Chondrocyte (in vitro differentiated cells): ENCODE measurements around the gene SEZ6. TPM values are rescaled to one million over a fixed set of nuclear protein-coding genes. Genes with fewer than 3 reads are reported as not detected.

Source experiments
- DNase-seq: peaks from one replicate; pipeline ENCODE4 v3.0.0; 2021; ENCODE audit warnings: mixed read lengths, low spot score
- H3K27ac Mint-ChIP-seq: one replicate; pipeline ENCODE4 v1.8.0; 2021; ENCODE audit warnings: mild to moderate bottlenecking, moderate library complexity, mixed read lengths; ENCODE audit not compliant: unreplicated experiment
- H3K27me3 Mint-ChIP-seq: 2 replicates; pipeline ENCODE4 v1.8.0; 2021; ENCODE audit warnings: low read depth, mixed read lengths
- H3K36me3 Mint-ChIP-seq: 2 replicates; pipeline ENCODE4 v1.8.0; 2021; ENCODE audit warnings: low read depth, mixed read lengths
- H3K4me1 Mint-ChIP-seq: 2 replicates; pipeline ENCODE4 v1.8.0; 2021; ENCODE audit warnings: low read depth, mild to moderate bottlenecking, mixed read lengths
- H3K4me3 Mint-ChIP-seq: one replicate; pipeline ENCODE4 v1.8.0; 2021; ENCODE audit warnings: mild to moderate bottlenecking, moderate library complexity, mixed read lengths; ENCODE audit not compliant: unreplicated experiment
- H3K9me3 Mint-ChIP-seq: 2 replicates; pipeline ENCODE4 v1.8.0; 2021; ENCODE audit warnings: low read depth, mixed read lengths
- CTCF ChIP-seq: fragments of 200-600 bp; sonication (generic); IDR thresholded peaks from 2 replicates; pipeline ENCODE4 v1.5.0; 2021; ENCODE audit warnings: antibody characterized with exemption, mild to moderate bottlenecking, moderate library complexity
- total RNA-seq: library from RNA; stranded (reverse); gene quantifications from 3 replicates; pipeline ENCODE4 v1.2.1, GENCODE V29; 2021

The SEZ6 gene
- total RNA-seq, 1 donor from 2014 or later = 0.35 TPM

GRCh38 chr17:28993645-28994426 lies 12.0 kb downstream of the SEZ6 start:
- H3K27me3 Mint-ChIP-seq = peaks cover 22% of the 10 kb centered on the region
- H3K4me1 Mint-ChIP-seq = no peaks in the 10 kb centered on the region
- no peaks in the 10 kb centered on the region for H3K36me3 Mint-ChIP-seq
- H3K9me3 Mint-ChIP-seq = no peaks in the 10 kb centered on the region
- H3K27ac Mint-ChIP-seq = no peak overlapping the region
- no peak for DNase-seq
- no peak overlapping the region for H3K4me3 Mint-ChIP-seq
- TF ChIP-seq CTCF = no peak

GRCh38 chr17:28992625-28993600 lies 12.9 kb downstream of the SEZ6 start:
- no peak for DNase-seq
- H3K27me3 Mint-ChIP-seq = peaks cover 21% of the 10 kb centered on the region

GRCh38 chr17:28992185-28992584 lies 13.6 kb downstream of the SEZ6 start:
- Mint-ChIP-seq H3K36me3 (no peaks in the 10 kb centered on the region), H3K4me1 (no peaks in the 10 kb centered on the region), H3K27me3 (peaks cover 20% of the 10 kb centered on the region), H3K27ac (no peak overlapping the region), H3K4me3 (no peak overlapping the region), H3K9me3 (no peaks in the 10 kb centered on the region)
- no peak for DNase-seq
- TF ChIP-seq CTCF = no peak

More at GRCh38 chr17:28992625-28993600, 12.9 kb downstream of the SEZ6 start:
- Mint-ChIP-seq H3K4me1 (no peaks in the 10 kb centered on the region), H3K36me3 (no peaks in the 10 kb centered on the region), H3K4me3 (no peak overlapping the region), H3K9me3 (no peaks in the 10 kb centered on the region), H3K27ac (no peak overlapping the region)
- TF ChIP-seq CTCF = no peak

- TF ChIP-seq CTCF = no peak
- no peak overlapping the region for H3K4me3 Mint-ChIP-seq
- no peak overlapping the region for H3K27ac Mint-ChIP-seq
- H3K27me3 Mint-ChIP-seq = peaks cover 19% of the 10 kb centered on the region
- H3K4me1 Mint-ChIP-seq = no peaks in the 10 kb centered on the region
- no peak for DNase-seq
- H3K9me3 Mint-ChIP-seq = no peaks in the 10 kb centered on the region
- H3K36me3 Mint-ChIP-seq = no peaks in the 10 kb centered on the region
These were observed 14.1 kb downstream of the SEZ6 start for GRCh38 chr17:28991779-28992178.

- H3K4me3 Mint-ChIP-seq = no peak overlapping the region
- no peaks in the 10 kb centered on the region for H3K9me3 Mint-ChIP-seq
- TF ChIP-seq CTCF = no peak
- no peak for DNase-seq
- no peaks in the 10 kb centered on the region for H3K36me3 Mint-ChIP-seq
- no peak overlapping the region for H3K27ac Mint-ChIP-seq
- peaks cover 22% of the 10 kb centered on the region for H3K27me3 Mint-ChIP-seq
- H3K4me1 Mint-ChIP-seq = no peaks in the 10 kb centered on the region
These were observed 16.8 kb downstream of the SEZ6 start for GRCh38 chr17:28989028-28989427.
